HepG2 (cell line): ENCODE measurements around the gene SPTB. TPM values are rescaled to one million over a fixed set of nuclear protein-coding genes. Genes with fewer than 3 reads are reported as not detected.

ENCODE experiments used
- CCDC6 ChIP-seq: sonication (generic); formaldehyde crosslinking; IDR thresholded peaks from 2 replicates; pipeline ENCODE4 v1.8.1; 2022; ENCODE audit warnings: mild to moderate bottlenecking, missing genetic modification reagents, moderate library complexity
- GRHL1 ChIP-seq: sonication (generic); formaldehyde crosslinking; conservative IDR thresholded peaks from 2 replicates; pipeline ENCODE4 v1.8.0; 2022; ENCODE audit warnings: missing genetic modification reagents
- MTA3 ChIP-seq: sonication (generic); formaldehyde crosslinking; IDR thresholded peaks from 2 replicates; pipeline ENCODE4 v1.4.0; 2020; ENCODE audit warnings: missing genetic modification reagents
- SP1 ChIP-seq, 2 experiments: fragments of 450-650 bp in 1 of 2; sonication (generic) in 1 of 2; formaldehyde crosslinking in 1 of 2; IDR thresholded peaks; 2 replicates each; pipeline versions ENCODE4 v1.4.0 to v1.6.1; 2016 to 2020; ENCODE audit warnings: missing genetic modification reagents in 1 of 2
- ZNF17 ChIP-seq: sonication (generic); formaldehyde crosslinking; IDR thresholded peaks from 2 replicates; pipeline ENCODE4 v1.5.0; 2020; ENCODE audit warnings: mild to moderate bottlenecking, missing genetic modification reagents
- ZNF512B ChIP-seq: sonication (generic); formaldehyde crosslinking; IDR thresholded peaks from 2 replicates; pipeline ENCODE4 v1.5.1; 2020; ENCODE audit warnings: missing genetic modification reagents, mild to moderate bottlenecking, borderline replicate concordance
- ZNF607 ChIP-seq: sonication (generic); formaldehyde crosslinking; IDR thresholded peaks from 2 replicates; pipeline ENCODE4 v1.5.1; 2020; ENCODE audit warnings: missing genetic modification reagents, mild to moderate bottlenecking, borderline replicate concordance
- polyA plus RNA-seq, 8 experiments: library from polyadenylated mRNA; depleted of rRNA in 3 of 8; stranded (reverse) in 7 of 8; unstranded in 1 of 8; fragments of >200 nt; fragmentation: Illumina TruSeq in 4 of 8; extraction: Trizol in 4 of 8; gene quantifications; 2 replicates each; pipeline versions ENCODE4 v1.2.1 to v1.2.3, GENCODE V29; 2011 to 2016; ENCODE audit warnings: low read depth in 4 of 8, missing spikeins in 1 of 8, mixed read lengths in 1 of 8; ENCODE audit not compliant: insufficient read depth in 1 of 8
- total RNA-seq, 5 experiments: library from RNA; depleted of rRNA; stranded (reverse); fragments of >200 nt; fragmentation: Illumina TruSeq; extraction: Trizol; gene quantifications; 2 replicates each; pipeline ENCODE4 v1.2.3, GENCODE V29; 2016; ENCODE audit warnings: low read depth in 1 of 5
- TF ChIP-seq, protein P1 (sequence below): sonication (generic); formaldehyde crosslinking; IDR thresholded peaks from 2 replicates; pipeline ENCODE4 v1.4.0; 2020; ENCODE audit warnings: mild to moderate bottlenecking, missing genetic modification reagents

SPTB gene
- total and polyA plus RNA-seq, 2 of the 13 experiments (the other 11 are each of a cell fraction or from before 2014, with no cell fraction given), result 0.01 to 0.02 TPM

DNA sequence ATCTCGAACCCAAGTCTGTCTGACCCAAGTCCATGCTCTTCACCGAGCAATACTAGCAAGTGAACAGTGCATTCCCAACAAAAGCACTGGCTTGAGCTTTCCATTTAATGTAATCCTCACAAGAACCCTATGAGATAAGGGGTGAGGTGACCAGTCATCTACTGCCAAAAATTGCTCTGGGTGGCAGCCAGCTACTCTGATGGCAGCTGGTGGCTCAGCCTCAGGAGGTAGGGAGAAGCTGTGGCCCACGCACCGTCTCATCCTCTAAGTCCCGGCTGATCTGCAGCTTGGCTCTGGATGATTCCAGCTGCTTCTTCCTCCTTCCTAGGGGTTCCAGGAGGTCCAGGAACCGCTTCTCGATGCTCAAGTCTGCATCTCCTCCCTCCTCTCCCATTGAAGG is 100.2 kb downstream of the SPTB start (continued):
- TF ChIP-seq ZNF512B (CRISPR knock-in tag), result no peak
- TF ChIP-seq CCDC6 (CRISPR knock-in tag), result no peak
- TF ChIP-seq GRHL1 (CRISPR knock-in tag), result no peak
- no peak for TF ChIP-seq ZNF17 (CRISPR knock-in tag)
- no peak for TF ChIP-seq MTA3 (CRISPR knock-in tag)
- TF ChIP-seq, protein P1, sequence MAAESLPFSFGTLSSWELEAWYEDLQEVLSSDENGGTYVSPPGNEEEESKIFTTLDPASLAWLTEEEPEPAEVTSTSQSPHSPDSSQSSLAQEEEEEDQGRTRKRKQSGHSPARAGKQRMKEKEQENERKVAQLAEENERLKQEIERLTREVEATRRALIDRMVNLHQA (CRISPR knock-in tag), result no peak
- no peak for TF ChIP-seq SP1 (IDR thresholded peaks at IDR 0.05)
- TF ChIP-seq SP1 (CRISPR knock-in tag; IDR thresholded peaks at IDR 0.05), result no peak
- no peak for TF ChIP-seq ZNF607 (CRISPR knock-in tag)
